22Rv1 (cell line): Measurements from ENCODE around the gene KCNH4.

Experiments
- H3K27ac ChIP-seq: fragments of 450-650 bp; 2 replicates; pipeline ENCODE4 v1.5.1; 2017
- ZFX ChIP-seq: fragments of 450-650 bp; IDR thresholded peaks from 2 replicates; pipeline ENCODE4 v1.6.1; 2017; ENCODE audit warnings: antibody characterized with exemption, borderline replicate concordance
- TF ChIP-seq, protein P1 (sequence below): fragments of 450-650 bp; IDR thresholded peaks from 2 replicates; pipeline ENCODE4 v1.5.1; 2017; ENCODE audit warnings: mild to moderate bottlenecking

The KCNH4 gene

GRCh38 chr17:42129109-42129837 is 51.7 kb downstream of the KCNH4 start:
- no peak overlapping the region for H3K27ac ChIP-seq
- TF ChIP-seq ZFX, result no peak
- TF ChIP-seq, protein P1, sequence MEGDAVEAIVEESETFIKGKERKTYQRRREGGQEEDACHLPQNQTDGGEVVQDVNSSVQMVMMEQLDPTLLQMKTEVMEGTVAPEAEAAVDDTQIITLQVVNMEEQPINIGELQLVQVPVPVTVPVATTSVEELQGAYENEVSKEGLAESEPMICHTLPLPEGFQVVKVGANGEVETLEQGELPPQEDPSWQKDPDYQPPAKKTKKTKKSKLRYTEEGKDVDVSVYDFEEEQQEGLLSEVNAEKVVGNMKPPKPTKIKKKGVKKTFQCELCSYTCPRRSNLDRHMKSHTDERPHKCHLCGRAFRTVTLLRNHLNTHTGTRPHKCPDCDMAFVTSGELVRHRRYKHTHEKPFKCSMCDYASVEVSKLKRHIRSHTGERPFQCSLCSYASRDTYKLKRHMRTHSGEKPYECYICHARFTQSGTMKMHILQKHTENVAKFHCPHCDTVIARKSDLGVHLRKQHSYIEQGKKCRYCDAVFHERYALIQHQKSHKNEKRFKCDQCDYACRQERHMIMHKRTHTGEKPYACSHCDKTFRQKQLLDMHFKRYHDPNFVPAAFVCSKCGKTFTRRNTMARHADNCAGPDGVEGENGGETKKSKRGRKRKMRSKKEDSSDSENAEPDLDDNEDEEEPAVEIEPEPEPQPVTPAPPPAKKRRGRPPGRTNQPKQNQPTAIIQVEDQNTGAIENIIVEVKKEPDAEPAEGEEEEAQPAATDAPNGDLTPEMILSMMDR, result no peak

DNA sequence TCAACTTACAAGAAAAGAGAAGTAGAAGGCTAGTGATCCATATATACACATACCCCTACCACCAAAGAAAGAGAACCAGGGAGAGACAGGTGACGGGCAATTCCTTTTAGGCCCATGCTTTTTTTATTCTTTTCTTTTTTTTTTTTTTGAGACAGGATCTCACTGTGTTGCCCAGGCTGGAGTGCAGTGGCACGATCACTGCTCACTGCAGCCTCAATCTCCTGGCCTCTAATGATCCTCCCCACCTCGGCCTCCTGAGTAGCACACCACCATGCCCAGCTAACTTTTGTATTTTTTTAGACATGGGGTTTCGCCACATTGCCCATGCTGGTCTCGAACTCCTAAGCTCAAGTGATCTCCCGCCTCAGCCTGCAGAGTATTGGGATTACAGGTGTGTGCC is 53.5 kb downstream of the KCNH4 start:
- H3K27ac ChIP-seq, result no peak overlapping the region
- TF ChIP-seq, protein P1, result no peak
- no peak for TF ChIP-seq ZFX

- TF ChIP-seq, protein P1, result no peak
- no peak for TF ChIP-seq ZFX
- no peak overlapping the region for H3K27ac ChIP-seq
These were observed 54.1 kb downstream of the KCNH4 start for GRCh38 chr17:42126836-42127235.

DNA sequence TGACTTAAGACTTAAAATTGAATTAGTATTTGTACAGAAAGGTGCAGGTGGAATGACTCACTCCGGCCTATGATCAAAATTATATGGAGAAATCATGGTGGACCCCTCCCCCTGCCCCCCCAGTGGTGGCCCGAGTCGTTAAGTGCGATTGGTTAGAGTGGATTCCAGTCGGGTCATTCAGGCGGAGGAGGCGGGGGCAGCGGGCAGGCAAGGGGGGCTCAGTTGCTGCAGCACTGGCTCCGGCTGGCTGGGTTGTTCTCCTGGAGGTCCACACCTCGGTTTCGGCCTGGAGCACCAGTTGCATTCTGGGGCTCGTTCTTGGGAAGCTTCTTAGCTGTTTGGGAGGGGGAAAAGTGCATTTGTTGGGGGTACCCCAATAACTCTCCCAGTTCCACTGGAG is 55.4 kb downstream of the KCNH4 start:
- TF ChIP-seq, protein P1, result no peak
- TF ChIP-seq ZFX, result no peak
- H3K27ac ChIP-seq, result no peak overlapping the region

DNA sequence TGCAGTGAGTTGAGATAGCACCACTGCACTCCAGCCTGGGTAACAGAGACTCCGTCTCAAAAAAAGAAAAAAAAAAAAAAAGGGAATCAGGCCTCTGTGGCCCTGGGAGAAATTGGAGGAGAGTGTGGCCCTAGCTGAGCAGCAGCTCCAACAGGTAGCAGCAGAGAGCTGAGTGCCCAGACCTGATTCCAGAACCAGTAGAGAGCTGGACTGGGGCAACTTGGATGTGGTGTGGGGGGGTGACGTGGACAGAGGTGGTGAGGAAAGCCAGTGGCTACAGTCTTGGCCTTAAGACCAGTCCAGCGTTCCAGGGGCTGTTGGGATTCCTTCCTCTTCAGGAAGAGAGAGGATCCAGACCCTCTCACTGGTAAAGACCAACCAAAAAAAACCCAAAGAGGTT is 56.7 kb downstream of the KCNH4 start:
- H3K27ac ChIP-seq, result no peak overlapping the region
- no peak for TF ChIP-seq ZFX
- TF ChIP-seq, protein P1, result no peak

GRCh38 chr17:42122371-42123303 is 58.3 kb downstream of the KCNH4 start, which contains the start of gene HSPB9:
Gene HSPB9, plus strand, starts transcription at chr17:42122804. Its CDS starts 47 bp downstream, at chr17:42122851.
- peak within 1 kb of the TSS; percentile 77 for H3K27ac ChIP-seq
- TF ChIP-seq ZFX, result no peak
- TF ChIP-seq, protein P1, result no peak
